CD4-positive, alpha-beta T cell treated with Interleukin-2 at 100 ng/mL for 4 hours (primary cell): ENCODE data around the gene FGD2.

Source experiments
- DNase-seq: peaks from one replicate; pipeline ENCODE4 v3.0.0-alpha.2; 2020; ENCODE audit warnings: low spot score

FGD2 gene

DNA sequence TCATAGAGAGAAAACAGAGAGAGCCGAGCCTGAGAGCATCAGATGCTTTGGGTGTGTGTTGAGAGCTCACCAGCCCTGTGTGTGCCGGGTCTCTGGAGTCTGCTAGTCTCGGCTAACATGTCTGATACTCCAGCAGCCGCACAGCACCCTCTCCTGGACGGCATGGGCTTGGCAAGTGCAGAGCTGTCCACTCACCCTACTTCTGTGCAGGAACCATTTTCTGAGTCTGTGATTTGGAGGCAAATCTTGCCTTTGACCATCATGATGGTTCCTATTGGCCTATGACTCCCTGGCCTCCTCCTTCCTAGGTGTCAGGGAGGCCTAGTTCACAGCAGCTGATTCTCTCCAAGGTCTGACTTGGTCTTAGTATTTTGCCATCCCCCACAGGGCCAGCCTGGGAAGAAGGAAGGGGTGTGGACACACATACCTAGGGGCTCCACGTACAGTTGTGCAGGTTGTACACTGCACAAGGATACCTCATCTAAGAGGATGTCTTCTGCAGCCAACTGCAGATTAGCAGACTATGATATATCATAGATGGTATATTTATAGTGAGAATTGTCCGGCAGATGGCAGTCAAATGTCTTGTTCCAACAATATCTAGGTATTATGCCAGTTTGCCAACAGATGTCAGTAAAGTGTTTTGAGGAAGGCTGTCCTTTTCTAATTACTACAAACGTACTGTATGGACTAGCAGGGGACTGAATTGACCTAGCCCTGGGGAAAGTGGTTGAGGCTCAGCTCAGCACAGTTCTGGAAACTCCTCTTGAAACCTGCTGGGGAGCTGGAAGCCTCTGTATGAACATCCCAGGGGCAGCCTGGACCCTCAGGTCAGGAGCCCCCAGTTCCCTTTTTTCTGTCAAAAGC lies 13.0 kb downstream of the FGD2 start:
- DNase-seq, result peak; percentile 92

DNA sequence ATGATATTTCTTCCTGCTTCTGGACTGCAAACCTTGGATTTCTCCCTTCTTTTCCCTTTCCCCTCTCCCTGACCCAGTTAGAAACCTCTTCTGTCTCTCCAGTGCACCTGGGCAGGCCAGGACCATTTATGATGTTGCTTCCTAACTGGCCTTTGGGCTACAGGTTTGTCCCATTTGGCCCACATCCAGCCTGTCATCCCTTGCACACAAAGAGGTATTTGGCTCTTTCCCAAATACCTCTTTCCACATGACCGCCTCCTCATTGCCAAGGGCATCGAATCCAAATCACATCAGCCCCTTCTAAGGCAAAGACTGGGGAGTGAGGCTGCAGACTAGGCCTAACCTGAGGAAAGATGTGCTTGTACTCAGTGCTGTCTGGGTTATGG lies 13.6 kb downstream of the FGD2 start:
- DNase-seq, result no peak

DNA sequence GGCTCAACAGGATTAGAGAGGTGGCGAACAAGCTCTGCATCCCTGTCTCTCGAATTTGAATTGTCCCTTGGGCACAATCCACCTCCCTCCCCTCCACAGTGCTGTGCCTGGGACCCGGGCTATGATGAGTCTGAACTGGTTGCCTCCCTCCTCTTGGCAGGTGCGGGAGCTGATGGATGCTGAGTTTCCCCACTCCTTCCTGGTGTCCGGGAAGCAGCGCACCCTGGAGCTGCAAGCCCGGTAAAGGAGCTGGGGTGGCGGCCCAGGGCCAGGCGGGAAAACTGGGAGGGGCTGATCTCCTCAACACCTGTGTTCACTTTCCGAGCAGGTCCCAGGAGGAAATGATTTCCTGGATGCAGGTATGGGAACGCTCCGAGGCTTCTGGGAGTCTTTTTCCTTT lies 14.9 kb downstream of the FGD2 start:
- DNase-seq, result no peak

DNA sequence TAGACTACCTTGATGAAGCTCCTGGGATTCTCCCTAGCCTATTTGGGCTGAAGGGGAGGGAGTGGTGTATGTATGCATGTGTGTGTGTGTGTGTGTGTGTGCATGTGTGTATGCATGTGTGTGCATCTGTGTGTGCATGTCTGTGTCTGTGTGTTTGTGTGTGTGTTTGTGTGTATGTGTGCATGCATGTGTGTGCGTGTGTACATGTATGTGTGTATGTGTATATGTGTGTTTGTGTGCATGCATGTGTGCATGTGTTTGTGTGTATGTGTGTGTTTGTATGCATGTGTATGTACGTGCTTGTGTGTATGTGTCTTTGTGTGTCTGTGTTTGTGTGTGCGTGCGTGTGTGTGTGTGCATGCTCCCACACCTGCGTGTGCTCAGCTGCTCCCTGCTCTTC lies 15.4 kb downstream of the FGD2 start:
- no peak for DNase-seq

DNA sequence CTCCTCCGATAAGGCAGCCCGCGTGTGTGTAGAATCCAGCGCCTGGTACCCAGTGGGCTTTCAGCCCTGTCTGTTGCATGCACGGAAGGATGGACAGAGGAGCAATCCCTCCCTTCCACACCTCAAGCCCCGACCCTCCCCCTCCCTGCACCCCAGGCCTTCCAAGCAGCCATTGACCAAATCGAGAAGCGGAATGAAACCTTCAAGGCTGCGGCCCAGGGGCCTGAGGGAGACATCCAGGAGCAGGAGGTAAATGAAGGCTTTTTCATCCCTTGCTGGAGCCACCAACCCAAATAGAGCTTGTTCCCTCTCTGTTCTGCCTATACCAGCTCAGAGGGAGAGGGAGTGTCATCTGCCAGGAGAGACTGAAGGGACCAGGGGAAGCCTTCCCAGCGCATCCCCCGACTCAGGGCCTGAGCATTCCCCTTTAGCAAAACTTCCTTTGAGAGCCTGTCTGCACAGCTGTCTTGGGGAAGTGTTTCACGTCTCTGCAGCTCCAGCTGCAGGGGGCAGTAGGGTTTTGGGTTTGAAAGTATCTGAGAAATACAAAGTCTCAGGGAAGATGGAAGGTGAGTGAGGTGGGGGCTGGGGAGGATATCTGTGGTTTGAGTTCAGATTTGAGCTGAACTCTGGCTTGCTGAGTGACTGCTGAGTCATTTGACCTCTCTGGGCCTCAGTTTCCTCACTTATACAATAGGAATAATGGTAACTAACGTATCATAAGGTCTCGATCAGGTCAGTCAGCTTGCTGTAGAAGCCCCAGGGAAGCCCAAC lies 16.1 kb downstream of the FGD2 start:
- DNase-seq, result peak; percentile 85

DNA sequence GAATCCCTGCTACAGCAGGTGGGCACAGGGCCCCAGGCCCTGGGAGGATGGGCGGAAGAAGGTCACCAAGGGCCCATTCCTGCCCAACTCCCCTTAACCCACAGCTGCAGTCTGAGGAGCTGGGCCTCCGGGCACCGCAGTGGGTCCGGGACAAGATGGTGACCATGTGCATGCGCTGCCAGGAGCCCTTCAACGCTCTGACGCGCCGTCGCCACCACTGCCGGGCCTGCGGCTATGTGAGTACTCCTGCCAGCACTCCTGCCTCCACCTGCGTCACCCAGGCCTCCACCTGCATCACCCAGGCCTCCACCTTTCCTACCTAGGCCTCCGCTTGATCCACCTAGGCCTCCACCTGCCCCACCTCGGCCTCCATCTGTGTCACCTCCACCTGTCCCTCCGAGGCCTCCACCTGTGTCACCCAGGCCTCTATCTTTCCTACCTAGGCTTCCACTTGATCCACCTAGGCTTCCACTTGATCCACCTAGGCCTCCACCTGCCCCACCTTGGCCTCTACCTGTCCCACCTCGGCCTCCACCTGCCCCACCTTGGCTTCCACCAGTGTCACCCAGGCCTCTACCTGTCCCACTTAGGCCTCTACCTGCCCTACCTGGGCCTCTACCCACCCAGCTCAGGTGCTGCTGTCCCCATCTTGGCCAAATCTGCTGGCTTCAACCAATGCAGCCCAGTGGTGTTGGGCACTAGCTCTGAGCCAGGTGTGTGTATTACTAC lies 16.8 kb downstream of the FGD2 start:
- no peak for DNase-seq

DNA sequence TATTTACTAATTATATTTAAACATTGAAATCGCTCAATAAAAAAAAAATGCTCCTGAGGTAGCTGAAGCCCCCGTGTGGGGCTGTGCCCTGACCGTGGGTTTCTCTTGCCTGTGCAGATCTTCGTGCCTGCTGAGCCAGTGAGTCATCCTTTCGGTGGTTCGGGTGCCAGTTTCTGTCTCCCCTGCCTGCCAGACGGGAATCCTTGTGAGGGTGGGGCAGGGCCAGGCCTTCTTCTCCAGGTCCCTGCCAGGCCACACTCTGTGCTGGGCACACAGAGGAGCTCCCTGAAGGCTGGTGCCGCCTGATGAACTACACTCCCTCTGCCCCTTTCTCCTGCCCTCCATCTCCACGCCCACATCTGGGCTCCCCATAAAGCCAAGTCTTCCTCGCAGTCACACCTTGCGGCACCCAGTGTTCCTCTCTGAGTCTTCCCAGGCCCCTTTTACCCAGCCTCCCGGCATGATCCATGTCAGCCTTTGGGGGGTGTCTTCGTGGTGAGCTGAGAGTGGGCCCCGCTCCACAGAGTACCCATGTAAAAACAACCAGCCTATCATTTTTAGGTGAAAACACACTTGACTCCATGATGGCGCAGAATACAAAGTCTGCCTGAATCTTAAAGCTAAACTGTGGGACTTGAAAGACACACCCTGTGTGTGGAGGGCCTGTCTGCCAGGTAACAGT lies 19.3 kb downstream of the FGD2 start:
- peak; percentile 52 for DNase-seq

DNA sequence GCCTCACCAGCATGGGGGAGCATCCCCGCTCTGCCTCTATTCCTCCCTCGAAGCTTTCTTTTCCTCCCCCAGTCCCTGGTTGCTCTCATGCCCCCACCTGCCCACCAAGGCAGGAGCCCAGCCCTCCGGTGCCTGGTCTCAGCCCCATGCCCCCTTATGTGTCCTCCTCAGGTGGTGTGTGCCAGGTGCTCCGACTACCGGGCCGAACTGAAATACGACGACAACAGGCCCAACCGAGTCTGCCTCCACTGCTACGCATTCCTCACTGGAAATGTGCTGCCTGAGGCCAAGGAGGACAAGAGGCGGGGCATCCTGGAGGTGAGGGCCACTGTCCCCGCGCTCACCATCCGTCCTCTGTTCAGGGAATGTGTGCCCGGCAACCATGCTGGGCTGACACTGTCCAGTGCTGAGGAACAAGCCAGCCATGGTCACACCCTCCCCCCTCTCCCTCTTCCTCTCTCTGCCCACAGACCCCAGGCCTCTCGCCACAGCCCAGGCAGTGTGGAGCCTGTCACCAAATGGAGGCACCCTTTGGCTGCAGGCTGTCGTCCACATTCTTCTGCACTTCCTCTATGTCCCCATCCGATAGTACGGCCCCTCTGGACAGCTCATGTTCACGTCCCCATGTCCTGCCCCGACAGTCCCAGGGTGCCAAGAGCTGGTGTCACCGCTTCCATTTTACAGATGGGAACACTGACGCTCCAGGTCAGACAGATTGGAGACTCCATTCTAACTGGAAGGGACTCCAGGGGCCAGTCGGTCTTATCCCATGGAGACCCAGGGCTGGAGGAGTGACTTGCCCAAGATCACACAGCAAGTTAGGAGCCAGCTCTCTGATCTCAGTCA lies 20.4 kb downstream of the FGD2 start:
- DNase-seq, result no peak

DNA sequence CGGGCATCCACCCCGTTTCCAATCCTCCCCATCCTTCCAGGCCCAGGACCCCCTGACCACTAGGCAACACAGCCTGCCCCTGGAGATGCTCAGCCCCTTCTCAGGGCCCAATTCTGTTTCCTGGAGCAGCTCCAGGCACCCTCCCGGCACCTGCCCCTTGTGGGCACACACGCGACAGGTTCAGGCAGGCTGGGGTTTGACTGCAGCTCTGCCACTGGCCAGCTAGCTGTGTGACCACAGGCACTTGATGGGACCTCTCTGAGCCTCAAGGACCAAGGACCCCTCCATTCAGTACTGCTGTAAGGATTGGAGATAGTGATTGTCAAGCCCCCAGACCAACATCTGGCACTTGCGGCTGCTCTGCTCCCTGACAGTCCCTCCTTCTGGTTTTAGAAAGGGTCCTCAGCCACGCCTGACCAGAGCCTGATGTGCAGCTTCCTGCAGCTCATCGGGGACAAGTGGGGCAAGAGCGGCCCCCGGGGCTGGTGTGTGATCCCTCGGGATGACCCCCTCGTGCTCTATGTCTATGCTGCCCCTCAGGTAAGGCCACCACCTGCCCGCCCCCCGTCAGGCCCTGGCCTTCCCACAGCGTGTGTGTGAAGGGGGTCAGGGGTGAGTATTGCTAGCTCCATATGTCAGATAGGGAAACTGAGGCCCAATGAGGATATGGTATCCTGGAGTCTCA lies 21.7 kb downstream of the FGD2 start:
- DNase-seq, result no peak

DNA sequence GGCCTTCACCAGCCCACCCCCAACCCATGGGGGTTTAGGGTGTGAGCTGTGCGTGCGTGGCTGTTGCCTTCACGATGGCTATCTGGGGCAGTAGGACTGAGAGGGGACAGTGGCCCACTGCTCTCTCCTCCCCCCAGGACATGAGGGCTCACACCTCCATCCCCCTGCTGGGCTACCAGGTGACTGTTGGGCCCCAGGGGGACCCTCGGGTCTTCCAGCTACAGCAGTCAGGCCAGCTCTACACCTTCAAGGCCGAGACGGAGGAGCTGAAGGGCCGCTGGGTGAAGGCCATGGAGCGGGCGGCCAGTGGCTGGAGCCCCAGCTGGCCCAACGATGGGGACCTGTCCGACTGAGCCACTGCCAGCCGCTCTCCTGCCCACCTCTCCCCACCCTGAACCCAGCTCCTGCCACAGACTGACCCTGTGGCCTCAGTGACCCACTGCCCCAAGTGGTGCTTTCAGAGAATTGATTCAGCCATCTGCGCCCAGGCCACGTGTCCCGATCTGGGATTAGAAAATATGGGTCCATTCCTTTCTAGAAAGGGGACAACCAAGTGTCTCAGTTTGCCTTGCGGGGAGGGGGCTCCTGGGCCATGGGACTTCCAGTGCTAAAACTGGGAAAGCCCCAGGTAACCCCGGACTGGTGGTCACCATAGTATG lies 22.5 kb downstream of the FGD2 start:
- DNase-seq, result no peak

DNA sequence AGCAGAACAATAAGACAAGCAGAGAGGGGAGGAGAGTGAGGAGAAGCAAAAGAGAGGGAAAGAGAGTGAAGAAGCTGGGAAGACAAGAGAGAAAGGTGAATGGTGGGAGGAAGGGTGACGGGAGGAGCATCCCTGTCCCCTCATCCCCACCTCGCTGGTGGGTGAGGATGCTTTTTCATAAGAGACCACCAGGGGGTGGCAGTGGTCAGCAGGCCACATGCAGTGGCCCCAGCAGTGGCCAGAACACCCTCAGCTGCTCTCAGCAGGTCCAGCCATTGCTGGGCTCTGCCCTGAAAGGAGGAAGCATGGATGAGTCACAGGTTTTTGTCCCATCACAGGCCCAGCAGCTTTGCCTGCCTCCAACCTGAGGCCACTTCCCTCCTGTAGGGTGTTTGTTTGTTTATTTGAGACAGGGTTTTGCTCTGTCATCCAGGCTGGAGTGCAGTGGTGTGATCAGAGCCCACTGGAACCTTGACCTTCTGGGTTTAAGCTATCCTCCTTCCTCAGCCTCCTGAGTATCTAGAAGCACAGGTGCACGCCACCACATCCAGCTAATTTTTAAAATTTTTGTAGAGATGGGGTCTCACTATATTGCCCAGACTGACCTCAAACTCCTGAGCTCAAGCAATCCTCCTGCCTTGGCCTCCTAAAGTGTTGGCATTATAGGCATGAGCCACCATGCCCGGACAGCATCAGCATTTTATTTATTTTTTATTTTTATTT lies 24.0 kb downstream of the FGD2 start:
- DNase-seq, result peak; percentile 57

DNA sequence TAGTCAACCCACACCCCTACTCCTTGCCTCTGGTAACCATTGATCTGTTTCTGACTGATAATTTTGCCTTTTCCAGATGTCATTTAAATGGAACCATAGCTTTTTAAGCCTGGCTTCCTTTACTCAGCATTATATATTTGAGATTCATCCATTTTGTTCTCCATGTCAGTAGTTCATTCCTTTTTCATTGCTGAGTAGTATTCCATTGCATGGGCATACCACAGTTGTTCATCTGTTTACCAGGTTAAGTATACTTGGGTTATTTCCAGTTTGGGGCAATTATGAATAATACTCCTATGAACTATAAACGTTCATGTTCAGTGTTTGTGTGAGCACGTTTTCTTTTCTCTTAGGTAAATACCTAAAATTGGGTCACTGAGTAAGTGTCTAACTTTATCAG lies 25.1 kb downstream of the FGD2 start:
- no peak for DNase-seq

DNA sequence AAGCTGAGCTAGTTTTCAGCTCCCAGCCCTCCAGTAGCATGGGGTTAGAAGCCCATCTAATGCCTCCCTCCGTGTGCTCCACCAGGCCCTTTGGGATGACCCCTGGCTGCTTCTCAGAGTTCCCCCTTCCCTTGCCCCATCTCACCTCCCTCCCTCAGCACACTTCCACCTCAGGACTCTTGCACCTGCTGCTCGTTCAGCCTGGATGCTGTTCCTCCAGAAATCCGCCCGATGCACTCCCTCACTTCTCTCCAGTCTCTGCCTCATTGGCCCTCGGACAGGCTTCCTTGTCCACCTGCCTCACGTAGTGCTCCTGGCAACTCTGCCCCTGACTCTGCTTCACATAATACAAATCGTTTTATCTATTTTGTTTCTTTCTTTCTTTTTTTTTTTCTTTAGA lies 26.8 kb downstream of the FGD2 start:
- no peak for DNase-seq

DNA sequence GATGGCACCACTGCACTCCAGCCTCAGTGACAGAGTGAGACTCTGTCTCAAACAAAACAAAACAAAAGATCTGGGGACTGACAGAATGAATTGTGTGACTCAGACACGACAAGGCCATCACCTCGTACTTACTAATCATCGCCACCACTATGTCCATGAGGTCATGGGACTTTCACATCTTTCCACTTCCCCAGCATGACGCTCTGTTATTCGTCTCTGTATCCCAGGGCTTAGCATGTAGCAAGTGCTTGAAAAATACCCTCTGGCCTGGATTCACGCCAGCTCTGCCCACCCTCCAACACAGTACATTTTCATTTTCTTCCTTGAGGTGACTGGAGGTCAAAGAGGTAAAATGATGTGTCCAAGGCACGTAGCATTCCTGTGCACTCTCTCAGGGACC lies 27.8 kb downstream of the FGD2 start:
- peak; percentile 52 for DNase-seq

DNA sequence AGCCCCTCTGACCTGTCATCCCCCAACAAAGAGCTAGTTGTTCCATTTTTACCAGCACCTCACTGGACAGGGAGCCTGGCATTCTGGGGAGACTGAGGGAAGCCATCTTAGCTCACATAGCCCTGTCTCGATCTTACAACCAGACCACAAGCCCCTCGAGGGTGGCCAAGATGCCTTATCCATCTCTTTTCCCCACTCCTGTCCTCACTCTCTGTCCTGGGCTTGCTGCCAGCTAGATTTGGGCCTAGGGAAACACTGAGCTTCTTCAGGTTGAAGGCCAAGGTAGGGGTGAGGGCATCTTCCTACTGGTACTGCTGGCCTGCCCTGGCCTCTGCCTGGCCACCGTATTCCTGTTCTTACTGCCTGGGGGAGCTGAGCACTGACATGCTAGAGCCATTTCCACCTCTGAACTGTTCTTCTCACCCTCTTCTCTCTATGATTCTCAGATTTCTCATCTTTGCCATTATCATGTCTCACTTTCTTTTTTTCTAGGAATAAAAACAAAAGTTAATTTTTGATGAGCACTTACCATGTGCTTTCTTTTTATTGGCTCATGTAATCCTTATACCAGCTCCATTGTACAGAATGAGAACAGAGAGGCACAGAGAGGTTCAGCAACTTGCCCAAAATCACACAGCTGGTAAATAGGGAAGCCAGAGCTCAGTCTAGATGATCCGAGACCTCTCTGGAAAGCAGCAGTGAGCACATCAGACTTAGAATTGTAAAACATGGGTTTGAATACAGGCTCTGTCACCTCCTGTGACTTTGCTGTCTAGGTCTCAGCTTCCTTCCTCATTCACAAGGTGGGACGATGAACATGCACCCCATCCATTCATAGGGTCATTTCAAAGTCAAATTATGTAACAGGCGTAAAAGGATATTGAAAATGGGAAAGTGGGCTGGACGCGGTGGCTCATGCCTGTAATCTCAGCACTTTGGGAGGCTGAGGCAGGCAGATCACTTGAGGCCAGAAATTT lies 28.7 kb downstream of the FGD2 start:
- DNase-seq, result no peak

DNA sequence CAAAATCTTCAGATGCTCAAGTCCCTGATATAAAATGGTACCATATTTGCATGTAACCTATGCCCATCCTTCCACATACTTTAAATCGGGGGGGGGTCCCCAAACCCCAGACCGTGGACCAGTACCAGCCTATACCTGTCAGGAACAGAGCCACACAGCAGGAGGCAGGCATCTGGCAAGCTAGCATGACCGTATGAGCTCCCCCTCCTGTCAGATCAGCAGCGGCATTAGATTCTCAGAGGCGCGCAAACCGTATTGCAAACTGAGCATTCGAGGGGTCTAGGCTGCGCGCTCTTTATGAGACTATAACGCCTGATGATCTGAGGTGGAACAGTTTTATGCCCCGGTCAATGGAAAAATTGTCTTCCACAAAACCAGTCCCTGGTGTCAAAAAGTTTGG lies 30.7 kb downstream of the FGD2 start:
- DNase-seq, result no peak

DNA sequence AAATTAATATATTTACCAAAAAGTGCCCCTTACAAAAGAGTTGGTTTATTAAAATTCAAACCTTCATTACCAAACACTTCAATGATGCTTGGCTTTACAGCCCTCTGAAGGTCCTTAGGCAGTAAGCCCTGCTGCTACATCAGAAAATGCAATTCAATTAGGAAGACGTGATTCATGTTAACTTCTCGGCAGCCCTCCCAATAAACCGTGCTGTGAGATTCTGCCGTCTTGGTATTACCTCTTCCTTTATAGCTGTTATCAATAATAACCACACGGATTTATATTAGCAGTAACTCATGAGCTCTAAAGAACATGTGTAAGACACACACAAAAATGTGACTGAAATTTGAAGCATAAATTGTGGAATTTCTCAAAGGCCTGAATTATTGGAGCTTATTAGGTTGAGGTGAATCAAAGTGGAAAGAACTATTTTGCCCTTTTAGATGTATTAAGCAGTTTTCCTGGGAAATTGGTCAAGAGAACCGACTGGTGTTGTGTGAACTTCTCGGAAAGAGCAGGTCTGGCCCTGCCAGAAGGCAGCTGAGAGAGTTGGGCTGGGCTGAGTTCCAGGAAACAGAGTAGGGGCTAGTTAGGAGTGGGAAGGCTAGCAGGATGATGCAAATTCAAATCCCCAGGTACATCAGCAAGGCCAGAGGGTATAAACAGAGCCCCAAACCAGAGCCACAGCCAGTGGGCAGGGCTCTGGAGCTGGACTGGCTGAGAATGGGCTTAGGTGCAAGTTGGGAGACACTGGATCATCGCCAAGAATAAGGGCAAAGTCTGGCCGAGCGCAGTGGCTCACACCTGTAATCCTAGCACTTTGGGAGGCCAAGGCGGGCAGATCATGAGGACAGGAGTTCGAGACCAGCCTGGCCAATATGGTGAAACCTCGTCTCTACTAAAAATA lies 33.1 kb downstream of the FGD2 start:
- DNase-seq, result no peak
